Measurements from ENCODE around the gene MAVS.
"Not testable (repeated sequence)": the region's sequence is repeated elsewhere in the genome, so short reads cannot be mapped to it uniquely, and the experiment has no call there.

The MAVS gene

DNA sequence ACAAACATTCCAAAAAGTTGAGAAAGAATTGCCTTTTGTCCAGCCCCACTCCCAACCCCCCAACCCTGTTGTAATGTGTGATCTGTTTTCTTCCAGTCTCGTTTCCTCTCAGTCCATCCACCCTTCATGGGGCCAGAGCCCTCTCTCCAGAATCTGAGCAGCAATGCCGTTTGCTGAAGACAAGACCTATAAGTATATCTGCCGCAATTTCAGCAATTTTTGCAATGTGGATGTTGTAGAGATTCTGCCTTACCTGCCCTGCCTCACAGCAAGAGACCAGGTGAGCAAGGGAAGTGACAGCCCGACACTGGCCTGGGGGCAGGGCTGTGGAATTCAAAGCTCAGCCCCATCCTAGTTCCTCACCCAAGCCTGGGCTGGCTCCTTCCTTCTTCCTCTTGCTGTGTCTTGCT lies 7.8 kb downstream of the MAVS start:
- DNase-seq (ENCODE audit: low spot score) = no peak

DNA sequence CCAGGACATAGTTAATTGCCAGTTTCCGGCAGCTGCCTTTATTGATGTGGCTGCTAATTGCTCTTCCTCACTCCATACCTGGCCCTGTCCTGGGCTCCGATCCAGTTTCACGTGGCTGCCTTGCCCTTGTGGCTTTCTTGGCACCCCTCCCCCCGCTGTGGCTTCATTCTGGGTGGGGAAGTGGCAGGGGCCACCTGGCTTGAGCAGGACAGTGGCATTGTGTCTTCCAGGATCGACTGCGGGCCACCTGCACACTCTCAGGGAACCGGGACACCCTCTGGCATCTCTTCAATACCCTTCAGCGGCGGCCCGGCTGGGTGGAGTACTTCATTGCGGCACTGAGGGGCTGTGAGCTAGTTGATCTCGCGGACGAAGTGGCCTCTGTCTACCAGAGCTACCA lies 10.8 kb downstream of the MAVS start:
- DNase-seq (ENCODE audit: low spot score) = no peak

GRCh38 chr20:3858689-3859088 lies 12.1 kb downstream of the MAVS start:
- no peak for DNase-seq (ENCODE audit: low spot score)

GRCh38 chr20:3861191-3861590 lies 14.6 kb downstream of the MAVS start:
- no peak for DNase-seq (ENCODE audit: low spot score)

DNA sequence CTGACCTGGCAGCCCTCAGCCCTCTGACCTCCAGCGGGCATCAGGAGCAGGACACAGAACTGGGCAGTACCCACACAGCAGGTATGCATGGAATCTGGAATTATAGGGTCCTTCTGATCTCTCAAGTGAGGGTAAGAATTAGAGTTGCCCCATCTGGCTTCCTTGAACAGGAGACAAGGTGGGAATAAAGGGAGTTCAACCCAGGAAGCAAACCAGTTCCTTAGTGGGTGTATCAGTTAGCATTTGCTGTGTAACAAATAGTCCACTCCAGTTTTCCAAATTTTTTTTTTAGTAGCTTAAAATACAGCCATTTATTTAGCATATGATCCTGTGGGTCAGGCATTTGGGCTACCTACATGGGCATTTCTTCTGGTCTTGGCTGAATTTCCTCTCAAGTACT lies 15.7 kb downstream of the MAVS start:
- DNase-seq (ENCODE audit: low spot score) = no peak

DNA sequence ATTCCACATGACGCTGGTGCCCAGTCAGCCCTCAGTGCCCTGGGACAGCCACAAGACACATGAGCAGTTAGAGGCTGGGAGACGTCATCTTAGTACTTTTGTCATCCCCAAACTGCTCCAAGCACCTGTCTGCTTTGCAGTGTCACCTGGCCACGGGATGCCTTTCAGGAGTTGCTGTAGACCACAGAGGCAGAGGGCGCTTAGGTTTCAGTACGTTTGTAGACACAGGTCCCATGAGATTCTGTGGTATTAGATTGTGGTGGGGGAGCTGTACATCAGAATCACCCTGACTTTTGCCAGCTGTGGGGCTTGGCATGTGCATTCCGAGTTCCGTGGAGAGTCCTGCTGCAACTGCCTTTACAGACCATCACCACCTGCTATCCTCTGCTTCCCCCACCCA lies 16.7 kb downstream of the MAVS start:
- no peak for DNase-seq (ENCODE audit: low spot score)

GRCh38 chr20:3864518-3864917 lies 17.9 kb downstream of the MAVS start:
- DNase-seq (ENCODE audit: low spot score) = no peak

- no peak for DNase-seq (ENCODE audit: low spot score)
Observed at GRCh38 chr20:3865152-3865886, 18.7 kb downstream of the MAVS start.

DNA sequence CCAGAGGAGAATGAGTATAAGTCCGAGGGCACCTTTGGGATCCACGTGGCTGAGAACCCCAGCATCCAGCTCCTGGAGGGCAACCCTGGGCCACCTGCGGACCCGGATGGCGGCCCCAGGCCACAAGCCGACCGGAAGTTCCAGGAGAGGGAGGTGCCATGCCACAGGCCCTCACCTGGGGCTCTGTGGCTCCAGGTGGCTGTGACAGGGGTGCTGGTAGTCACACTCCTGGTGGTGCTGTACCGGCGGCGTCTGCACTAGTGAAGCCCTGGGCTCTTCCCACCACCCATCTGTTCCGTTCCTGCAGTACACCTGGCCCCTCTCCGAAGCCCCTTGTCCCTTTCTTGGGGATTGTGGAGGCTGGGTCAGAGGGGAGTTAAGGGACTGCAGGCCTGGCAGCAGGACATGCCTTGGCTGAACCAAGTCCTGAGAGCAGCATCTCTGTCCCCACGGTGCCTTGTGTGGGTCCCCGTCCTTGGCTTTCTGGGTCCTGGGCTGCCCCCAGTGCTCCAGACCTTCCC lies 19.3 kb downstream of the MAVS start:
- no peak for DNase-seq (ENCODE audit: low spot score)

GRCh38 chr20:3866464-3866863 lies 19.8 kb downstream of the MAVS start:
- DNase-seq (ENCODE audit: low spot score) = no peak

- DNase-seq (ENCODE audit: low spot score) = no peak
Observed at GRCh38 chr20:3867802-3868201, 21.2 kb downstream of the MAVS start.

- DNase-seq (ENCODE audit: low spot score) = no peak
Observed at GRCh38 chr20:3869839-3870634, 23.4 kb downstream of the MAVS start.

GRCh38 chr20:3871550-3872265 lies 25.1 kb downstream of the MAVS start:
- DNase-seq (ENCODE audit: low spot score) = no peak

DNA sequence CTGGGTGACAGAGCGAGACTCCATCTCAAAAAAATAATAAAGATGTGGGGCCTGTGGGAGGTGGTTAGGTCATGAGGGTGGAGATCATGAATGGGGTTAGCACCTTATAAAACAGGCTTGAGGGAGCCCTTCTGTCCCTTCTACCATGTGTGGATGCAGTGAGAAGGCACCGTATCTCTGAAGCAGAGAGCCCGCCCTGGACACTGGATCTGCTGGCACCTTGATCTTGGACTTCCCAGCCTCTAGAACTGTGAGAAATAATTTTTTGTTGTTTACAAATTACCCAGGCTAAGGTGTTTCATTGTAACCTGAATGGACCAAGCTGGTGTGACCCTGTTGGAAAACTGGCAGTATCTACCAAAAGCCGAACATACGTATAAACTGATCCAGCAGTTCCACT lies 26.9 kb downstream of the MAVS start:
- DNase-seq (ENCODE audit: low spot score) = no peak

GRCh38 chr20:3874194-3874844 lies 27.7 kb downstream of the MAVS start:
- no peak for DNase-seq (ENCODE audit: low spot score)

DNA sequence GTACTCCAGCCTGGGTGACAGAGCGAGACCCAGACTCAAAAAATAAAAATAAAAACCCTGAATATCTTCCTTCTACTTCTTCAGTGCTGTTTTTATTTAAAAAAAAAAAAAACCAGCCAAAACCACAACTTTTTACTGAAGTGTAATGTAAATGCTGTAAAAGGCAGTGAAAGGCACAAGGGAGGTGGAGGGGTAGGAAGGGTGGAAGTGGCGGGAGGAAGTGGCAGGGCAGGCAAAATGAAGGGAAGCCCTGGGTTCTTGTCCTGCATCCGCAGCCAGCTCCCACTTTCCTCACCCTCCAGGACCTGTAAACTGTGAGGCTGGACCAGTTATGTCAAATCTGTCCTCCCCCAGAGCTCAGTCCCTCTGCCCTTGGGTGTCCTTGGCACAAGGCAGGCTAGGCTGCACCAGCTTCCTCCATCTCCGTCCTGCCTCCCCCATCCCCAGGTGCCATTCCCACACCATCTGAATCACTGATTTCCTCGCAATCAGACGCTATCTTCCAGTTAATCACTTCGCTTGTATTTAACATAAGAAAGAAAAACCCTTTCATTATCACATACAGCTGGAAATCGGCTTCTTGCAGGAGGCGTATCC lies 28.8 kb downstream of the MAVS start:
- no peak for DNase-seq (ENCODE audit: low spot score)

DNA sequence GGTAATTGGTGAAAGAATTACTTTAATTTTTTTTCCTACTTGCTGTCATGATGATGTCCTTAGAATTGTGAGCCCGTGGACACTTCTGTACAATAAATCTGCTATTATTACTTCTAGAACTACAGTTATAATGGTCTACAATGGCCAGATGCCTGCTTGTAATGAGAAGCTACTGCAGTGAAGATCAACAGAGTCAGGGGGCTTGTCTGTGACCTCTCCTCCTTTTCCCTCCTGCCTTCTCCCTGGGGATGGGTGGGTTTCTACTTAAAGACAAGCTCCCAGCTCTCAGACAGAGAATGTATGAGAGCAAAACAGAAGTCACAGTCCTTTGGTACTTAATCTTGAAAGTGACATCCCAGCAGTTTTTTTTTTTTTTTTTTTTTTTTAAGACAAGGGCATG lies 29.4 kb downstream of the MAVS start:
- DNase-seq (ENCODE audit: low spot score) = no peak

DNA sequence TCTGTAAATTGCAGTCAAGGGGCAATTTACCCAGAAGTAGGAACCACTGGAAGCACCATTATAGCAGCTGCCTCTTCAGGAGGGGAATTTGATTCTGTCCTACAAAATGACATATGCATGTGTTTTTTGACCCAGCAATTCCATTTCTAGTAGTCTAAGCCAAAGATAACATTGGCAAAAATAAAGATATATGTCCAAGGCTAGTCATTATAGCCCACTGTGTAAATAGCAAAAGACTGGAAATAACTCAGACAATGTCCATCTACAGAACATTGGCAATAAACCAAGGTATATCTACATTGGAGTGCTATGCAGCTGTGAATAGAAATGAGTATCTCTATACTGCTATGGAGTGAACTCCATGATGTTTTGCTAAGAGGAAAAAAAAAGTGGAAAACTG lies 30.0 kb downstream of the MAVS start:
- DNase-seq (ENCODE audit: low spot score) = no peak

- not testable (repeated sequence) for DNase-seq (ENCODE audit: low spot score)
Observed at GRCh38 chr20:3878921-3879274, 32.3 kb downstream of the MAVS start.

DNA sequence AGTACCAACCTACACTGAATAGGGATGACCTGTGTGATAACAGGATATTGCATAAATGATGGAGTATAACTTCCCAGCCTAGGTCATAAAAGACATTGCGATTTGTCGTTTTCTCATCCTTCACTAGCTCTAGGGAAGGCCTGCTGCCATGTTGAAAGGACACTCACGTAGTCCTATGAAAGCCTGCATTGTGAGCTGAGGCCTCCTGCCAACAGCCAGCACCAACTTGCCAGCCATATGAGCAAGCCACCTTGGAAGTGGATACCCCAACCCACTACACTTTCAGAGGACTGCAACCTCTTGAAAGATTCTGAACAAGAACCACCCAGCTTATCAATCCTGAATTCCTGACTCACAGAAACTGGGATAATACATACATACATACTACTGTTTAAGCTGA lies 39.1 kb downstream of the MAVS start:
- no peak for DNase-seq (ENCODE audit: low spot score)

- no peak for DNase-seq (ENCODE audit: low spot score)
Observed at GRCh38 chr20:3887876-3888620, 41.4 kb downstream of the MAVS start.

Measured in CD4-positive, alpha-beta T cell treated with Interleukin-6 at 100 ng/mL for 8 hours (primary cell).